IMR-90 (cell line): ENCODE data around the gene L3MBTL4. TPM values are rescaled to one million over a fixed set of nuclear protein-coding genes. Genes with fewer than 3 reads are reported as not detected.

Source experiments
- ATAC-seq: fragments of 200-7000 bp; cut with Tn5 transposase; 2 replicates; pipeline ENCODE4 v1.9.1; 2020; ENCODE audit warnings: low read depth, mild to moderate bottlenecking, moderate library complexity
- BruUV-seq: library from RNA; stranded (reverse); fragments of 400-500 nt; replicated peaks from 2 replicates; lab custom pipeline; 2021; lab: Mats Ljungman, UMichigan
- CTCF ChIA-PET: fragments of 300-600 bp; formaldehyde crosslinking; extraction: SDS; loops from one replicate; lab custom pipeline; 2021; ENCODE audit warnings: antibody characterized with exemption; lab: Yijun Ruan, JAX
- POLR2A ChIA-PET: fragments of 300-600 bp; sonication (Branson Sonifier 250); formaldehyde crosslinking; loops from one replicate; lab custom pipeline; 2022; ENCODE audit warnings: antibody characterized with exemption; ENCODE audit not compliant: unreplicated experiment; lab: Charles Lee
- DNase-seq: peaks from one replicate; pipeline ENCODE4 v3.0.0; 2013
- H2AFZ ChIP-seq: replicated peaks from 2 replicates; pipeline ENCODE3; 2013; ENCODE audit warnings: low read length, mild to moderate bottlenecking; ENCODE audit not compliant: poor library complexity
- H2AK5ac ChIP-seq: 2 replicates; pipeline ENCODE4 v1.6.1; 2013; ENCODE audit warnings: low read depth, low read length, inconsistent platforms
- H2AK9ac ChIP-seq: replicated peaks from 2 replicates; pipeline ENCODE3; 2013; ENCODE audit warnings: mild to moderate bottlenecking, low read depth, low read length, moderate library complexity; ENCODE audit not compliant: poor library complexity
- H2BK120ac ChIP-seq: 2 replicates; pipeline ENCODE4 v1.6.1; 2013; ENCODE audit warnings: low read depth, low read length, inconsistent platforms
- H2BK15ac ChIP-seq: 3 replicates; pipeline ENCODE4 v1.6.1; 2013; ENCODE audit warnings: low read depth, low read length, inconsistent platforms
- H2BK20ac ChIP-seq: 2 replicates; pipeline ENCODE4 v1.6.1; 2013; ENCODE audit warnings: low read depth, mild to moderate bottlenecking, inconsistent platforms, low read length, moderate library complexity
- H2BK5ac ChIP-seq: 2 replicates; pipeline ENCODE4 v1.6.1; 2013; ENCODE audit warnings: mild to moderate bottlenecking, low read depth, low read length, inconsistent platforms; ENCODE audit not compliant: poor library complexity, severe bottlenecking
- H3K14ac ChIP-seq: replicated peaks from 2 replicates; pipeline ENCODE4 v1.6.1; 2013; ENCODE audit warnings: low read depth, low read length, inconsistent platforms
- H3K18ac ChIP-seq: 2 replicates; pipeline ENCODE4 v1.6.1; 2013; ENCODE audit warnings: low read depth, low read length, control low read depth
- H3K23ac ChIP-seq: 2 replicates; pipeline ENCODE4 v1.6.1; 2013; ENCODE audit warnings: low read depth, low read length, inconsistent platforms
- H3K27ac ChIP-seq: 2 replicates; pipeline ENCODE4 v1.5.1; 2013; ENCODE audit warnings: mild to moderate bottlenecking, control low read depth, low read length; ENCODE audit not compliant: insufficient read depth
- H3K27me3 ChIP-seq: 2 replicates; pipeline ENCODE4 v1.6.1; 2013; ENCODE audit warnings: low read length; ENCODE audit not compliant: control insufficient read depth, insufficient read depth
- H3K36me3 ChIP-seq: 2 replicates; pipeline ENCODE4 v1.6.1; 2013; ENCODE audit warnings: low read length, mixed read lengths; ENCODE audit not compliant: control insufficient read depth, insufficient read depth
- H3K4ac ChIP-seq: 2 replicates; pipeline ENCODE4 v1.6.1; 2013; ENCODE audit warnings: low read depth, low read length, inconsistent platforms
- H3K4me1 ChIP-seq: 2 replicates; pipeline ENCODE4 v1.6.1; 2013; ENCODE audit warnings: low read length, mixed read lengths; ENCODE audit not compliant: control insufficient read depth, insufficient read depth
- H3K4me2 ChIP-seq: 2 replicates; pipeline ENCODE4 v1.6.1; 2013; ENCODE audit warnings: low read depth, mild to moderate bottlenecking, control low read depth, low read length, moderate library complexity
- H3K4me3 ChIP-seq: 2 replicates; pipeline ENCODE4 v1.5.1; 2013; ENCODE audit warnings: low read depth, mild to moderate bottlenecking, control low read depth, low read length, moderate library complexity; ENCODE audit not compliant: insufficient read depth
- H3K56ac ChIP-seq: 2 replicates; pipeline ENCODE4 v1.6.1; 2013; ENCODE audit warnings: low read length, inconsistent platforms; ENCODE audit not compliant: insufficient read depth; ENCODE audit errors: extremely low read depth
- H3K79me1 ChIP-seq, 2 experiments: 2 replicates each; pipeline ENCODE4 v1.6.1; 2013; ENCODE audit warnings: low read length in 2 of 2, inconsistent platforms in 1 of 2, low read depth in 1 of 2
- H3K9ac ChIP-seq: 2 replicates; pipeline ENCODE4 v1.6.1; 2013; ENCODE audit warnings: low read depth, low read length, control low read depth
- H3K9me1 ChIP-seq: 2 replicates; pipeline ENCODE4 v1.6.1; 2013; ENCODE audit warnings: low read length, inconsistent platforms; ENCODE audit not compliant: insufficient read depth
- H3K9me3 ChIP-seq: 2 replicates; pipeline ENCODE4 v1.6.1; 2013; ENCODE audit warnings: low read length; ENCODE audit not compliant: control insufficient read depth, insufficient read depth
- H4K20me1 ChIP-seq: 2 replicates; pipeline ENCODE4 v1.6.1; 2013; ENCODE audit warnings: low read length, inconsistent platforms; ENCODE audit not compliant: insufficient read depth
- H4K5ac ChIP-seq: 2 replicates; pipeline ENCODE4 v1.6.1; 2013; ENCODE audit warnings: mild to moderate bottlenecking, low read depth, low read length, control low read depth
- H4K8ac ChIP-seq, 2 experiments: 2 replicates each; pipeline ENCODE4 v1.6.1; 2013; ENCODE audit warnings: low read depth in 2 of 2, low read length in 2 of 2, control low read depth in 1 of 2, inconsistent platforms in 1 of 2
- H4K91ac ChIP-seq: 2 replicates; pipeline ENCODE4 v1.6.1; 2013; ENCODE audit warnings: low read depth, low read length, inconsistent platforms; ENCODE audit not compliant: insufficient read depth
- BHLHE40 ChIP-seq: fragments of 150-350 bp; IDR thresholded peaks from 2 replicates; pipeline ENCODE4 v1.6.1; 2016; ENCODE audit warnings: mild to moderate bottlenecking, low read depth, low read length
- CEBPB ChIP-seq: IDR thresholded peaks from 2 replicates; pipeline ENCODE4 v1.6.1; 2012; ENCODE audit warnings: low read depth, low read length, improper control_type of control experiment
- CHD1 ChIP-seq: IDR thresholded peaks from 2 replicates; pipeline ENCODE4 v1.6.1; 2012; ENCODE audit warnings: low read depth, low read length, improper control_type of control experiment
- FOS ChIP-seq: fragments of 150-350 bp; IDR thresholded peaks from 2 replicates; pipeline ENCODE4 v1.6.1; 2016; ENCODE audit warnings: low read depth, low read length
- MAFK ChIP-seq: IDR thresholded peaks from 2 replicates; pipeline ENCODE4 v1.6.1; 2012; ENCODE audit warnings: low read depth, low read length, improper control_type of control experiment
- MAZ ChIP-seq: IDR thresholded peaks from 2 replicates; pipeline ENCODE4 v1.6.1; 2012; ENCODE audit warnings: low read depth, mild to moderate bottlenecking, low read length, improper control_type of control experiment, moderate library complexity, borderline replicate concordance
- MXI1 ChIP-seq: IDR thresholded peaks from 2 replicates; pipeline ENCODE4 v1.6.1; 2012; ENCODE audit warnings: low read depth, mild to moderate bottlenecking, low read length, moderate library complexity, borderline replicate concordance
- NFE2L2 ChIP-seq: fragments of 150-350 bp; IDR thresholded peaks from 2 replicates; pipeline ENCODE4 v1.6.1; 2016; ENCODE audit warnings: low read depth, mild to moderate bottlenecking, low read length
- POLR2A ChIP-seq: IDR thresholded peaks from 2 replicates; pipeline ENCODE4 v1.6.1; 2012; ENCODE audit warnings: mild to moderate bottlenecking, low read depth, low read length
- RAD21 ChIP-seq: IDR thresholded peaks from 2 replicates; pipeline ENCODE4 v1.6.1; 2012; ENCODE audit warnings: low read length, improper control_type of control experiment
- RCOR1 ChIP-seq: IDR thresholded peaks from 2 replicates; pipeline ENCODE4 v1.6.1; 2012; ENCODE audit warnings: mild to moderate bottlenecking, low read length, improper control_type of control experiment; ENCODE audit not compliant: insufficient replicate concordance
- RFX5 ChIP-seq: IDR thresholded peaks from 2 replicates; pipeline ENCODE4 v1.8.0; 2012; ENCODE audit warnings: low read depth, mild to moderate bottlenecking, low read length, moderate library complexity
- SMC3 ChIP-seq: fragments of 150-350 bp; IDR thresholded peaks from 2 replicates; pipeline ENCODE4 v1.6.1; 2016; ENCODE audit warnings: low read depth, mild to moderate bottlenecking, antibody characterized with exemption, low read length, moderate library complexity
- WGBS, 2 experiments: methylation state at CpG; one replicate each; pipeline versions ENCODE4 v1.1.5 to v1.1.7; 2013; ENCODE audit warnings: missing lambda C conversion rate in 2 of 2; ENCODE audit not compliant: insufficient read length in 1 of 2; ENCODE audit errors: extremely low coverage in 2 of 2; 5-methylcytosine and 5-hydroxymethylcytosine counted together
- dilution Hi-C: fragments of 300-500 bp; cut with HindIII; formaldehyde crosslinking; loops from one replicate; pipeline ENCODE4 v1.14.3; 2018; ENCODE audit warnings: low sequenced_read_pairs; ENCODE audit not compliant: unreplicated experiment
- in situ Hi-C: fragments of 300-500 bp; cut with MboI; formaldehyde crosslinking; loops from 3 replicates; pipeline ENCODE4 v1.14.3; 2019; ENCODE audit warnings: low sequenced_read_pairs, inconsistent platforms, mixed read lengths
- intact Hi-C: fragments of 100-400 bp; cut with micrococcal nuclease; formaldehyde crosslinking; loops from 2 replicates; pipeline ENCODE4 v1.10.0; 2022
- polyA plus RNA-seq, 3 experiments: library from polyadenylated mRNA; depleted of rRNA; stranded (reverse); fragments of >200 nt; gene quantifications; 2 replicates each; pipeline ENCODE4 v1.2.3, GENCODE V29; 2012; ENCODE audit warnings: low replicate concordance in 1 of 3
- total RNA-seq: library from RNA; depleted of rRNA; stranded (reverse); fragments of >200 nt; gene quantifications from 2 replicates; pipeline ENCODE4 v1.2.3, GENCODE V29; 2012
- TF ChIP-seq, protein P1 (sequence below): fragments of 150-350 bp; IDR thresholded peaks from 2 replicates; pipeline ENCODE4 v1.6.1; 2016; ENCODE audit warnings: low read depth, mild to moderate bottlenecking, low read length, moderate library complexity, borderline replicate concordance
- TF ChIP-seq, protein P2 (sequence below): conservative IDR thresholded peaks from 2 replicates; pipeline ENCODE4 v1.5.1; 2012; ENCODE audit warnings: mild to moderate bottlenecking, low read depth, low read length, improper control_type of control experiment
- TF ChIP-seq, protein P3 (sequence below): fragments of 150-350 bp; IDR thresholded peaks from 2 replicates; pipeline ENCODE4 v1.6.1; 2017; ENCODE audit warnings: mild to moderate bottlenecking, antibody characterized with exemption, low read length, low read depth

Gene L3MBTL4
- total and polyA plus RNA-seq, 2 of the 4 experiments (the other 2 are of a cell fraction): under 0.01 to 0.02 TPM

DNA sequence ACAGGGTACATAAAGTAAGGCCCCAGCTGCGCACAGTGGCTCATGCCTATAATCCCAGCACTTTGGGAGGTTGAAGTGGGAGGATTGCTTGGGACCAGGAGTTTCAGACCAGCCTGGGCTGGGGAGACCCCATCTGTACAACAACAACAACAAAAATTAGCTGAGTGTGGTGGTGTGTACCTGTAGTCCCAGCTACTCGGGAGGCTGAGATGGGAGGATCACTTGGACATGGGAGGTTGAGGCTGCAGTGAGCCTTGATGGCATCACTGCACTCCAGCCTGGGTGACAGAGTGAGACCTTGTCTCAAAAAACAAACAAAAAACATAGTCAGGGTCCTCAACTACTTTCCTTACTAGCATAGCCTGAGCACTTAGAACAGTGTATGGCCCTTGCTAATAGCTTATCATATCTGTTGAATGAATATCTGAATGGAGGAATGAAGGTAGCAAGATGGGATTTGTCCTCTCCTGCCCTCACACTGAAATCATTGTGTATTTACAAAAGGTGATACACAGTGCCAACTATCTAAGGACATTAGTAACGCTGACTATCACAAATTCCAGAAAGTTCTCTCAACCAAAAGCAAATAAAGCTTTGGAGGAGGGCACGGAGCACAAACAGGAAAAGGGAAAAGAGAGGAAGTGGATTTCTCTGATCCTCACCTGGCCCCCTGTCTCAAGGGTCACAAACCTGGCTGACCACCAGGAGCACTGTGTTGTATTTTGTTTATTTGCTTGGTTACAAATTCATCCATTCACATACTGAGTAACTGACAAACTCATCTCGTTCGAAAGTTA lies 38.1 kb downstream of the L3MBTL4 start:
- Histone ChIP-seq H2BK20ac (no peak overlapping the region), H3K23ac (no peak overlapping the region), H3K9me1 (no peaks in the 10 kb centered on the region), H4K20me1 (no peaks in the 10 kb centered on the region), H3K4me2 (no peak overlapping the region), H3K79me1 (no peaks in the 10 kb centered on the region), H2BK5ac (no peak overlapping the region), H3K56ac (no peak overlapping the region), H3K27me3 (no peaks in the 10 kb centered on the region), H3K14ac (no peak overlapping the region), H4K5ac (no peak overlapping the region), H4K91ac (no peak overlapping the region), H3K9ac (no peak overlapping the region), H3K27ac (no peak overlapping the region), H2AK5ac (no peak overlapping the region), H2AK9ac (no peak overlapping the region), H3K4me1 (no peaks in the 10 kb centered on the region), H3K4ac (no peak overlapping the region), H2AFZ (no peak overlapping the region), H3K4me3 (no peak overlapping the region), H4K8ac (no peak overlapping the region), H2BK120ac (no peak overlapping the region), H2BK15ac (no peak overlapping the region), H3K36me3 (no peaks in the 10 kb centered on the region), H3K18ac (no peak overlapping the region), H3K9me3 (no peaks in the 10 kb centered on the region)
- dilution Hi-C loops (no loop called here), in situ Hi-C loops (no loop called here), intact Hi-C loops (no loop called here)
- TF ChIP-seq CHD1 (no peak), MAZ (no peak), BHLHE40 (no peak), MXI1 (no peak), FOS (no peak), RCOR1 (no peak), MAFK (no peak), CEBPB (no peak), POLR2A (no peak), RFX5 (no peak), RAD21 (no peak), NFE2L2 (no peak), SMC3 (no peak)
- TF ChIP-seq, protein P1, sequence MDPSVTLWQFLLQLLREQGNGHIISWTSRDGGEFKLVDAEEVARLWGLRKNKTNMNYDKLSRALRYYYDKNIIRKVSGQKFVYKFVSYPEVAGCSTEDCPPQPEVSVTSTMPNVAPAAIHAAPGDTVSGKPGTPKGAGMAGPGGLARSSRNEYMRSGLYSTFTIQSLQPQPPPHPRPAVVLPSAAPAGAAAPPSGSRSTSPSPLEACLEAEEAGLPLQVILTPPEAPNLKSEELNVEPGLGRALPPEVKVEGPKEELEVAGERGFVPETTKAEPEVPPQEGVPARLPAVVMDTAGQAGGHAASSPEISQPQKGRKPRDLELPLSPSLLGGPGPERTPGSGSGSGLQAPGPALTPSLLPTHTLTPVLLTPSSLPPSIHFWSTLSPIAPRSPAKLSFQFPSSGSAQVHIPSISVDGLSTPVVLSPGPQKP: no peak
- TF ChIP-seq, protein P2, sequence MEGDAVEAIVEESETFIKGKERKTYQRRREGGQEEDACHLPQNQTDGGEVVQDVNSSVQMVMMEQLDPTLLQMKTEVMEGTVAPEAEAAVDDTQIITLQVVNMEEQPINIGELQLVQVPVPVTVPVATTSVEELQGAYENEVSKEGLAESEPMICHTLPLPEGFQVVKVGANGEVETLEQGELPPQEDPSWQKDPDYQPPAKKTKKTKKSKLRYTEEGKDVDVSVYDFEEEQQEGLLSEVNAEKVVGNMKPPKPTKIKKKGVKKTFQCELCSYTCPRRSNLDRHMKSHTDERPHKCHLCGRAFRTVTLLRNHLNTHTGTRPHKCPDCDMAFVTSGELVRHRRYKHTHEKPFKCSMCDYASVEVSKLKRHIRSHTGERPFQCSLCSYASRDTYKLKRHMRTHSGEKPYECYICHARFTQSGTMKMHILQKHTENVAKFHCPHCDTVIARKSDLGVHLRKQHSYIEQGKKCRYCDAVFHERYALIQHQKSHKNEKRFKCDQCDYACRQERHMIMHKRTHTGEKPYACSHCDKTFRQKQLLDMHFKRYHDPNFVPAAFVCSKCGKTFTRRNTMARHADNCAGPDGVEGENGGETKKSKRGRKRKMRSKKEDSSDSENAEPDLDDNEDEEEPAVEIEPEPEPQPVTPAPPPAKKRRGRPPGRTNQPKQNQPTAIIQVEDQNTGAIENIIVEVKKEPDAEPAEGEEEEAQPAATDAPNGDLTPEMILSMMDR: no peak
- TF ChIP-seq, protein P3, sequence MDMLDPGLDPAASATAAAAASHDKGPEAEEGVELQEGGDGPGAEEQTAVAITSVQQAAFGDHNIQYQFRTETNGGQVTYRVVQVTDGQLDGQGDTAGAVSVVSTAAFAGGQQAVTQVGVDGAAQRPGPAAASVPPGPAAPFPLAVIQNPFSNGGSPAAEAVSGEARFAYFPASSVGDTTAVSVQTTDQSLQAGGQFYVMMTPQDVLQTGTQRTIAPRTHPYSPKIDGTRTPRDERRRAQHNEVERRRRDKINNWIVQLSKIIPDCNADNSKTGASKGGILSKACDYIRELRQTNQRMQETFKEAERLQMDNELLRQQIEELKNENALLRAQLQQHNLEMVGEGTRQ: no peak
- no peak for DNase-seq
- no CpG with 5 or more reads among the region's 6 CpGs for WGBS, 2 experiments
- BruUV-seq: no TSS peak
- POLR2A ChIA-PET: no interaction called here
- CTCF ChIA-PET: no interaction called here
- no peak for ATAC-seq
